Stomach smooth muscle (tissue), 2 donors: ENCODE results near the gene CPZ.
"Not testable (repeated sequence)": the region's sequence is repeated elsewhere in the genome, so short reads cannot be mapped to it uniquely, and the experiment has no call there.

Experiments
- H3K27ac ChIP-seq: one replicate; pipeline ENCODE4 v1.7.0; 2013; ENCODE audit warnings: mild to moderate bottlenecking, low read length, inconsistent platforms
- H3K27me3 ChIP-seq, 2 donors: one replicate each; pipeline ENCODE4 v1.7.0; 2013; ENCODE audit warnings: low read length in 2 of 2; ENCODE audit not compliant: insufficient read depth in 2 of 2, control insufficient read depth in 1 of 2
- H3K36me3 ChIP-seq, 2 donors: one replicate each; pipeline ENCODE4 v1.7.0; 2013; ENCODE audit warnings: low read length in 2 of 2; ENCODE audit not compliant: control insufficient read depth in 2 of 2, insufficient read depth in 2 of 2
- H3K4me1 ChIP-seq: one replicate; pipeline ENCODE4 v1.7.0; 2013; ENCODE audit warnings: low read length; ENCODE audit not compliant: control insufficient read depth, insufficient read depth
- H3K4me3 ChIP-seq, 2 donors: one replicate each; pipeline ENCODE4 v1.7.0; 2013; ENCODE audit warnings: low read length in 2 of 2
- H3K9ac ChIP-seq, 2 donors: one replicate each; pipeline ENCODE4 v1.7.0; 2013; ENCODE audit warnings: low read length in 2 of 2, mild to moderate bottlenecking in 1 of 2
- H3K9me3 ChIP-seq, 2 donors: one replicate each; pipeline ENCODE4 v1.7.0; 2013; ENCODE audit warnings: low read length in 2 of 2; ENCODE audit not compliant: control insufficient read depth in 2 of 2
- donor health status: healthy.
- donor health status: Pancreatic carcinoma.

CPZ gene

DNA sequence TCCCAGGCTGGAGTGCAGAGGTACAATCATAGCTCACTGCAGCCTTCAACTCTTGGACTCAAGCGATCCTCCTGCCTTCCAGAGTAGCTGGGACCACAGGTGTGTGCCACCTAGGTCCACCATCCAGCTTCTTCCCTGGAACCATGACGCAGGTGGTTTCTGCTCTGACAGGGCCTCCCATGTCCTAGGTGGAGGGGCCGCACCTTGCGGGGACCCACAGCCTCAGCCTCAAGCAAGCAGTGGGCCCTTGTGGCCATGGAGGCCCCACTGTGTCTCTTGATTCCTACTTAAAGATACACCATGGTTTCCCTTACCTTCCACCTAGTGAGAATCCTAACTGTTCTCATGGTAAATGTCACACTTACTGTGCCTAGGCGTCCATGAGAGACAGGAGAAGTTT, 19.3 kb upstream of the CPZ start:
- Histone ChIP-seq H3K4me3 (no peak overlapping the region), H3K27ac (no peak overlapping the region), H3K9me3 (no peaks in the 10 kb centered on the region), H3K27me3 (peaks cover 0 to 3% of the 10 kb centered on the region in 2 donors), H3K36me3 (no peaks in the 10 kb centered on the region), H3K9ac (no peak overlapping the region), H3K4me1 (no peaks in the 10 kb centered on the region)

DNA sequence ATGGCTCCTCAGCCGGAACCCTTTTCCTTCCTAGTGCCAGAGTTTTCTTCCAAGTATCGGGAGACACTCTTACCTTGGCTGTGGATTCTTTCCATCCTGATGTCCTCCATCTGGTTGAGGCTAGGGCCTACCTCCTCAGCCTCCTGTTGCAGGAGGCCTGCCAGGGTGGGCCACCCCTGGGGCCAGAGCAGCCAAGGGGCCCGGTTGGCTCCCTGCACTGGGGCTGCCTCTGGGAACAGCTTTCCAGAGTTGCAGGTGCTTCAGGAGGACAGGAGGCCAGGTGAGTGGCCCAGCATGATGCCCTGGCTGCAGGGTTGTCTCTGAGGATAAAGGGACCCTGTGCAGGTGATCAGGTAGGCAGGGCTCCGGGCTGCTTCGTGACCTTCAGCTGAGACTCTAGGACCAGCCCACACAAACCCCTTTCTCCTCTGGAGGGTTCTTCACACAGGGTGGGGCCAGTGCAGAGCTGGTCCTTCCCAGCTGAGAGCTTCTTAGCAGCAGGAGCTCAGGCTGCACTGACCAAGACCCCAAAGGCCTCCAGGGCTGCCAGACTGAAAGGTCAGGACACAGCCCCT, 17.7 kb upstream of the CPZ start:
- Histone ChIP-seq H3K27me3 (peaks cover 4 to 8% of the 10 kb centered on the region in 2 donors), H3K4me1 (no peaks in the 10 kb centered on the region), H3K9me3 (no peaks in the 10 kb centered on the region), H3K9ac (no peak overlapping the region), H3K4me3 (no peak overlapping the region), H3K36me3 (no peaks in the 10 kb centered on the region), H3K27ac (no peak overlapping the region)

DNA sequence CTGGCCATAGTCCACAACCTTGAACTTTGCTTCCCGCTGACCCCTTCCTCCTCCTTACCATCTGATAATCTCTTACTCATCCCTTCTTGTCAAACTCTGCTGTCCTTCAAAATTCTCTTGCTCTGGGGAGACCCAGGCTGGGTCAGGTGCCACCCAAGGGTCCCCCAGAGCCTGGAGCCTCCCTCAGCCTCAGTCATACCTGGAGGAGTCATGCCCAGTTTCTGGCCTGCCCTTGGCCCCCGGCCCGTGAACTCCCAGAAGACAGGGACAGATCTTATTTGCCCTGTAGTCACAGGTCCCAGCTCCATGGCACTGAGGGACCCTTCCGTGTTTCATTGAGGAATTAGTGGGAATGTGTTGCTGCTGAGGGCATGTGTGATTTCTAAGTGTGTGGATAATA, 17.1 kb upstream of the CPZ start:
- no peak overlapping the region for H3K27ac ChIP-seq
- no peak overlapping the region for H3K9ac ChIP-seq
- peaks cover 4 to 10% of the 10 kb centered on the region in 2 donors for H3K27me3 ChIP-seq
- H3K36me3 ChIP-seq, result no peaks in the 10 kb centered on the region
- no peak overlapping the region for H3K4me3 ChIP-seq
- no peaks in the 10 kb centered on the region for H3K9me3 ChIP-seq
- H3K4me1 ChIP-seq, result no peaks in the 10 kb centered on the region

DNA sequence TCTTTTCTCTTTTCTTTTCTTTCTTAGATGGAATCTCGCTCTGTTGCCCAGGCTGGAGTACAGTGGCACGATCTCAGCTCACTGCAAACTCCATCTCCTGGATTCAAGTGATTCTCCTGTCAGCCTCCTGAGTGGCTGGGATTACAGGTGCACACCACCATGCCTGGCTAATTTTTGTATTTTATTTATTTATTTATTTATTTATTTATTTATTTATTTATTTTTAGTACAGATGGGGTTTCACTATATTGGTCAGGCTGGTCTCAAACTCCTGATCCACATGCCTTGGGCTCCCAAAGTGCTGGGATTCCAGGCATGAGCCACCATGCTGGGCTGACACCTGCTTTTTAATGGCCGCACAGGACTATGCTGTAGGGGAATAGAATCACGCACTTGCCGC, 16.0 kb upstream of the CPZ start:
- not testable (repeated sequence) for H3K9me3 ChIP-seq, H3K4me3 ChIP-seq, H3K4me1 ChIP-seq, H3K27ac ChIP-seq, H3K36me3 ChIP-seq, H3K9ac ChIP-seq
- peaks cover 13 to 20% of the 10 kb centered on the region in 2 donors for H3K27me3 ChIP-seq

DNA sequence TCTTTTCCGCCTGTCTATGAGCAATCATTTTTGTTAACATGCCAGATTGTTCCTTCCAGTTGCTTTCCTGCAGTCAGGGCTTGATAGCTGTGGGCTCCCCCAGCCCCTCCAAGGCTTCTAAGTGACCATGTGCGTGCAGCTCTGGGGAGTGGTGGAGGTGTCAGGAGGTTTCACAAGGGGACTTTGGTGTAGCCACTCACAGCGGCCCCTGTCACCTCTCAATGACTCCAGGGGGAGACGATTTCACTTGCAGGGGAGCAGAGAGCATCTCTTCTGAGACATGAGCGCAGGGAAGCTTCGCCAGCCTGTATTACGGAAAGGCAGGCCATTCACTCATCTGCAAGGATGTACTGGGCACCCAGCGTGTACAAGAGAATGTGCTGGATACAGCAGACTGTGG, 15.5 kb upstream of the CPZ start:
- Histone ChIP-seq H3K4me3 (no peak overlapping the region), H3K9ac (no peak overlapping the region), H3K27ac (no peak overlapping the region), H3K4me1 (no peaks in the 10 kb centered on the region), H3K27me3 (peaks cover 18 to 23% of the 10 kb centered on the region in 2 donors), H3K9me3 (no peaks in the 10 kb centered on the region), H3K36me3 (no peaks in the 10 kb centered on the region)

DNA sequence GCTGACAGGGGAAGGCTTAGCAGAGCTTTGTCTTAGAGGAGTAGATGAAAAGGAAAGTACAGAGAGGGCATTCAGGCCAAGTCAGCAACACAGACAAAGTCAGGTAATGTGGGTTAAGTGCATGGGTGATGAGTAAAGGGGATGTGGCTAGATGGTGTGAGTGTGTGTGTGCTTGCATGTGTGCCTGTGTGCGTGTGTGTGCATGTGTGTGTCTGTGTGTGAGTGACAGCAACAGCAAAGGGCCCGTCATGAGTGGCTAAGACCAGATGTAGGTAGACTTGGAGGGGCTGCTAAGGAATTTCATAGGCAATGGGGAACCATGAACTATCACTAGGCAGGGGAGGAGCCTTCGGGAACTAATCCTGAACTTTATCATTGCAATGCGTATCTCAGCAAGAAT, 14.6 kb upstream of the CPZ start:
- Histone ChIP-seq H3K27ac (no peak overlapping the region), H3K4me1 (no peaks in the 10 kb centered on the region), H3K27me3 (peaks cover 18 to 26% of the 10 kb centered on the region in 2 donors), H3K9ac (no peak overlapping the region), H3K36me3 (no peaks in the 10 kb centered on the region), H3K4me3 (no peak overlapping the region), H3K9me3 (no peaks in the 10 kb centered on the region)

DNA sequence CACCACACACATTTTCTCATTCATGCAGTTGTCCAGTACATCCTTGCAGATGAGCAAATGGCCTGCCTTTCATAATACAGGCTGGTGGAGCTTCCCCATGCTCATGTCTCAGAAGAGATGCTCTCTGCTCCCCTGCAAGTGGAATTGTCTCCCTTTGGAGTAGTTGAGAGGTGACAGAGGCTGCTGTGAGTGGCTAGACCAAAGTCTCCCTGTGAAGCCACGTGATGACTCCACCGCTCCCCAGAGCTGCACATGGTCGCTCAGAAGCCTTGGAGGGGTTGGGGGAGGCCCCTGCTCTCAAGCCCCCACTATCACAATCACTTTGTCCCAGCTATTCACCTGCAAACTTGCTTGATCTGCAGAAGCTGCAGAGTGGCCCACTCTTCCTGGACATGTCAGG, 13.8 kb upstream of the CPZ start:
- no peaks in the 10 kb centered on the region for H3K9me3 ChIP-seq
- no peak overlapping the region for H3K9ac ChIP-seq
- no peaks in the 10 kb centered on the region for H3K36me3 ChIP-seq
- no peak overlapping the region for H3K4me3 ChIP-seq
- no peak overlapping the region for H3K27ac ChIP-seq
- H3K27me3 ChIP-seq, result peaks cover 18 to 26% of the 10 kb centered on the region in 2 donors
- H3K4me1 ChIP-seq, result no peaks in the 10 kb centered on the region

DNA sequence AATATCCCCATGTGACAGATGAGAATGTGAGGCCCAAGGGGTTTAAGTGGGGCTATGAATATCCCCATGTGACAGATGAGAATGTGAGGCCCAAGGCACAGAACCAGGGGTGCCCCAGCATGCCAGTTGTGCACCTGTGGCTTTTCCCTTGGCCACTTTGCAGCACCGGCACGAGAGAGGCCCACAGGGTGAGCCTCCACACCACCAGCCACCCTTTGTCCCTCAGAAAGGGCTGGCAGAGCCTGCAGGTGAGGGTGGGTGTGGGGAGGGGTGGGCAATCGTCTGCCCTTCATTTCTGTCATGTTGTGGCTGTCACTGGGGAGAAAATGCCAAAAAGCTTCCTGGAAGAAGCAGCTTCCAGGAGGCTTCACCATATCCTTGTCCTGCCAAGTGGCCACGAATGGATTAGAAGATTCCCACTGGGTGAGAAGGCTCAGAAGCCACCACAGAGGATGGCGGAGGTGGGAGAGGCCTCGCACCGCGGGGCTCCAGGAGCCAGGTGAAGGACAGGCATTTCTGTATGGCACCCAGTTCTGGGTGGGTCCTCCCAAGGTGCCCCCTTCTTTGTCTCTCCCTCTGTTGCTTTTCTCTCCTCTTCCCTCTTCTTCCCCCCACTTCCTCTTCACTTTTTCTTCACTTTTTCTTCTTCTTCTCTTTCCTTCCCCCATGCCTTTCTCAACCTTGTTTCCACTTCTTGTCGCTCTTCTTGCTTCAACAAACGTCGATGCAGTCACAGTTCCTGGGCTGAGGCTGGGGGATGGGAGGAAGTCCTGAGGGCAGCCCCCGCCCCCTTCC, 12.8 kb upstream of the CPZ start:
- Histone ChIP-seq H3K9me3 (no peaks in the 10 kb centered on the region), H3K4me3 (no peak overlapping the region), H3K36me3 (no peaks in the 10 kb centered on the region), H3K4me1 (no peaks in the 10 kb centered on the region), H3K27me3 (peaks cover 18 to 28% of the 10 kb centered on the region in 2 donors), H3K9ac (no peak overlapping the region), H3K27ac (no peak overlapping the region)

DNA sequence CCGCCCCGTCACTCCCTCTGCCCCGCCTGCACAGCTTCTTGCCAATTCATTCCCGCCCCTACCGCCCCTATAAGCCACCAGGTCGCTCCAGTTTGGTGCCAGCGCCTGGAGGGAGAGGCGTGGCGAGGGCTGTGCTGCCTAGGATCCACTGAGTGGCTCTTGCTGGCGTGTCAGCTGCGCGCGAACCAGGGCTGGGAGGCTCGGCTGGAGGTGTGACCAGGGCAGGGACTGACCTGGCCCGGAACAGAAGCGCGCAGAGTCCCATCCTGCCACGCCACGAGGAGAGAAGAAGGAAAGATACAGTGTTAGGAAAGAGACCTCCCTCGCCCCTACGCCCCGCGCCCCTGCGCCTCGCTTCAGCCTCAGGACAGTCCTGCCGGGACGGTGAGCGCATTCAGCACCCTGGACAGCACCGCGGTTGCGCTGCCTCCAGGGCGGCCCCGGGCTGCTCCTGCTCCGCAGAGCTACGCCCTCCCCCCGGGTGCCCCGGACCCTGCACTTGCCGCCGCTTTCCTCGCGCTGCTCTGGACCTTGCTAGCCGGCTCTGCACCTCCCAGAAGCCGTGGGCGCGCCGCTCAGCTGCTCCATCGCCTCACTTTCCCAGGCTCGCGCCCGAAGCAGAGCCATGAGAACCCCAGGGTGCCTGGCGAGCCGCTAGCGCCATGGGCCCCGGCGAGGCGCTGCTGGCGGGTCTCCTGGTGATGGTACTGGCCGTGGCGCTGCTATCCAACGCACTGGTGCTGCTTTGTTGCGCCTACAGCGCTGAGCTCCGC, 12.1 kb upstream of the CPZ start, which contains the start of gene GPR78:
Gene GPR78 (plus strand): TSS at position 72 of the 773 bp plus-strand sequence. CDS start 591 bp downstream, at position 663.
- Histone ChIP-seq H3K4me1 (no peaks in the 10 kb centered on the region), H3K27ac (no peak within 1 kb of the TSS), H3K4me3 (no peak within 1 kb of the TSS), H3K9me3 (no peaks in the 10 kb centered on the region), H3K27me3 (peaks cover 18 to 35% of the 10 kb centered on the region in 2 donors), H3K36me3 (no peaks in the 10 kb centered on the region), H3K9ac (no peak within 1 kb of the TSS)

DNA sequence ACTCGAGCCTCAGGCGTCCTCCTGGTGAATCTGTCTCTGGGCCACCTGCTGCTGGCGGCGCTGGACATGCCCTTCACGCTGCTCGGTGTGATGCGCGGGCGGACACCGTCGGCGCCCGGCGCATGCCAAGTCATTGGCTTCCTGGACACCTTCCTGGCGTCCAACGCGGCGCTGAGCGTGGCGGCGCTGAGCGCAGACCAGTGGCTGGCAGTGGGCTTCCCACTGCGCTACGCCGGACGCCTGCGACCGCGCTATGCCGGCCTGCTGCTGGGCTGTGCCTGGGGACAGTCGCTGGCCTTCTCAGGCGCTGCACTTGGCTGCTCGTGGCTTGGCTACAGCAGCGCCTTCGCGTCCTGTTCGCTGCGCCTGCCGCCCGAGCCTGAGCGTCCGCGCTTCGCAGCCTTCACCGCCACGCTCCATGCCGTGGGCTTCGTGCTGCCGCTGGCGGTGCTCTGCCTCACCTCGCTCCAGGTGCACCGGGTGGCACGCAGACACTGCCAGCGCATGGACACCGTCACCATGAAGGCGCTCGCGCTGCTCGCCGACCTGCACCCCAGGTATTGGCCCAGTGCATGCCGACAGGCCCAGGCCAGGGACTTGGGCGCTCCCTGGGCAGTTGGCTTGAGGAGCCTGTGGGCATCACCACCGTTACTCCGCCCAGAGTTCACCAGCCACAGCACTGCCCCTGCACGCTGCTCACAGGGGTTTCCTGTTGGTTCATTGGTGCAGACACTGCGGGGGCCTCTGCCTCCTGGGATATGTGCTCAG, 11.3 kb upstream of the CPZ start:
- peaks cover 22 to 37% of the 10 kb centered on the region in 2 donors for H3K27me3 ChIP-seq
- no peaks in the 10 kb centered on the region for H3K36me3 ChIP-seq
- H3K4me1 ChIP-seq, result no peaks in the 10 kb centered on the region
- no peaks in the 10 kb centered on the region for H3K9me3 ChIP-seq
- no peak overlapping the region for H3K9ac ChIP-seq
- no peak overlapping the region for H3K4me3 ChIP-seq
- H3K27ac ChIP-seq, result no peak overlapping the region
